Measurements from ENCODE around the gene CDS2. TPM values are rescaled to one million over a fixed set of nuclear protein-coding genes. Genes with fewer than 3 reads are reported as not detected.

Gene CDS2
- total and polyA plus RNA-seq, 9 donors = 15.6 to 20.9 (median 17.9) TPM

DNA sequence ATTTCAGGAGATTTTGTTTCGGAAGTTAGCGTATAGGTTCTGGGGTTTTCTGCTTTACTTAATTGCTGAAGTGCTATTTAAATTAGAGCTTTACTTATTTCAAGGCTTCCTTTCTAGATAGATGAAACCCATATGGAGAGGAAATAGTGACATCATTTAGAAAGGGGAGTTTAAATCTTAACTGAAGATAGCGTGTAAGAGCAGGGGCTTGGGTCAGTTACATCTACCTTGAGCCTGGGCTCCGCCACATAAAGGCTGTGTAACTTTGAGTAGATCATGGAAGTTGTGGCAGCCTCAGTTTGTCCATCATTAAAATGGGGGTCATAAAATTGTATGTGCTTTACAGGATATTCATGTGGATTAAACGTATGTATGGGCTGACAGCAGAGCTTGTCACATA, 4.7 kb downstream of the CDS2 start:
- no peaks in the 10 kb centered on the region for H3K27me3 ChIP-seq (ENCODE audit: control insufficient read depth, insufficient read depth, low read length)
- H3K4me3 ChIP-seq (ENCODE audit: low read length) = no peak overlapping the region
- H3K9me3 ChIP-seq (replicated peaks; ENCODE audit: control insufficient read depth, low read depth, low read length) = no peaks in the 10 kb centered on the region
- 73% methylated on average over 4 of the region's 5 CpGs for WGBS (ENCODE audit: insufficient coverage)
- peaks cover 21% of the 10 kb centered on the region for H3K4me1 ChIP-seq (ENCODE audit: control insufficient read depth, insufficient read depth, low read length)
- peak overlapping the region; percentile 4 for H3K27ac ChIP-seq (ENCODE audit: low read length)
- H3K36me3 ChIP-seq (ENCODE audit: control insufficient read depth, insufficient read depth, low read length) = peaks cover 7% of the 10 kb centered on the region
- DNase-seq = no peak

DNA sequence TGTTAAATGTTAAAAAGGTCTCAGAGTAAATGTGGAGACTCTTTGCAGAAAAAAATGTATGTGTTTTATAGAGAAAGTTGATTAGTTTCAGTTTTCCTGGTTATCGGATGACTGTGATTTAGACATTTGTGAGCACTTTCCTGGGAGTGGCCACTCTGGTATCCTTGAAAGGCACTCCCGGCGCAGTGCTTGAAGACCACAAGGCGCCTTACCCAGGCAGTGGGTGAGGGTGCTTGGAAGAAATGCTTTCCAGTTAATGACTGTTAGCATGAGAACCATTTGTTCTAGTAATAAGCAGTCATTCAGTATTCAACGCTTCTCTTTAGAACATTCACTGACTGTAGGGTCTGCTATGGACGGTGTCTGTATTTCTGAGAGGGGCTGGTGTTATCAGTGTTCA, 7.2 kb downstream of the CDS2 start:
- DNase-seq = no peak
- Histone ChIP-seq H3K27ac (ENCODE audit: low read length) (no peak overlapping the region), H3K9me3 (replicated peaks; ENCODE audit: control insufficient read depth, low read depth, low read length) (no peaks in the 10 kb centered on the region), H3K27me3 (ENCODE audit: control insufficient read depth, insufficient read depth, low read length) (no peaks in the 10 kb centered on the region), H3K4me1 (ENCODE audit: control insufficient read depth, insufficient read depth, low read length) (peaks cover 9% of the 10 kb centered on the region), H3K36me3 (ENCODE audit: control insufficient read depth, insufficient read depth, low read length) (peaks cover 2% of the 10 kb centered on the region), H3K4me3 (ENCODE audit: low read length) (no peak overlapping the region)
- no CpG with 5 or more reads among the region's 6 CpGs for WGBS (ENCODE audit: insufficient coverage)

DNA sequence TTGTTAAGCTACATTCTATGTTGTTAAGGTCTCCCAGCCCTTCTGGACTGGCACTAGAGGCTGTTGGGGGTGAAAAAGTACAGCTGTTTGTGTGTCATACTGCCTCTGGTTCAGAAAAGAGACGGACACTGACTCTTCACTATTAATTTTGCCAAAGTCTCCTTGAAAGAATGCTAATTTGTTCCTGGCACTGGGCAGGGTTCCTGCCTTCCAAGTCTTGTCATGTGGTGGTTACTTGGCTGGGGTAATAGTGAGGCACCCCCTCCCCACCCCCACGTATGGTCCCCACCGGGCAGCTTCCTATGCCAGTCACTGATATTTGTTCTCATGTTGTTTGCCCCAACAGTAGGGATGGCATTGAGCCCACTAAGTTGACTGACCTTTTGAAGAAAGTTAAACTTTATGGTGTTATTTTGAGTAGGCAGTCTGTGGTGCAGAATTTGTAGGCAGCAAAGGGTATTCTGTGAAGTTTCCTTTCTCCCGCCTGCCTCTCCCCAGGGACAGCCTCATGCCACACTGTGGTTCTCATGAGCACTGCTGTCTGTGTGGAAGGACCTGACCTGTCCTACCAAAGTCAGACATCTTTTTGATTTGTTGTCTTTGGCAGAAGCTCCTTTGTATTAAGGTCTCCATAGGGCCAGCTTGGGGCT, 8.7 kb downstream of the CDS2 start:
- Histone ChIP-seq H3K4me3 (ENCODE audit: low read length) (no peak overlapping the region), H3K9me3 (replicated peaks; ENCODE audit: control insufficient read depth, low read depth, low read length) (no peaks in the 10 kb centered on the region), H3K36me3 (ENCODE audit: control insufficient read depth, insufficient read depth, low read length) (peaks cover 2% of the 10 kb centered on the region), H3K4me1 (ENCODE audit: control insufficient read depth, insufficient read depth, low read length) (peaks cover 9% of the 10 kb centered on the region), H3K27ac (ENCODE audit: low read length) (no peak overlapping the region), H3K27me3 (ENCODE audit: control insufficient read depth, insufficient read depth, low read length) (no peaks in the 10 kb centered on the region)
- peak; percentile 30 for DNase-seq
- WGBS (ENCODE audit: insufficient coverage) = no CpG with 5 or more reads among the region's 4 CpGs

DNA sequence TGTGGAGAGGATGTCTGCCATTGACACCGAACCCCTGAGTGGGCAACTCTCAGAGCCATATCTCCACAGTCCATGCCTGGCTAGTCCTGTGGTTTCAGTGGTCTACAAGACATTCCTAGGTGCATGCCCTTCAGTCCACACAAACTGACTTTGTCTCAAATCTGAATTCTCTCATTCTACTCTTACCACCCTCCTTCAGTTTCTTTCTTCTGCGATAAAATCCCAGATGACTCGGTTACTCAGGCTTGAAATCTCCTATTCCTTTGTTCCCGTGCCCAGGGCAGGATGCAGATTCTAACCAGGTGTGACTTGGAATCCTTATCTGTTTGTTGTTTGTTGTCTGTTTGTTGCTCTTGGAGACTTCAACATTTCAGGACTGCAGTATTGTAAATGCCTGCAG, 9.3 kb downstream of the CDS2 start:
- 70% methylated on average over 2 of the region's 4 CpGs for WGBS (ENCODE audit: insufficient coverage)
- no peak overlapping the region for H3K27ac ChIP-seq (ENCODE audit: low read length)
- DNase-seq = no peak
- H3K27me3 ChIP-seq (ENCODE audit: control insufficient read depth, insufficient read depth, low read length) = no peaks in the 10 kb centered on the region
- no peaks in the 10 kb centered on the region for H3K9me3 ChIP-seq (replicated peaks; ENCODE audit: control insufficient read depth, low read depth, low read length)
- H3K4me1 ChIP-seq (ENCODE audit: control insufficient read depth, insufficient read depth, low read length) = peaks cover 9% of the 10 kb centered on the region
- no peak overlapping the region for H3K4me3 ChIP-seq (ENCODE audit: low read length)
- H3K36me3 ChIP-seq (ENCODE audit: control insufficient read depth, insufficient read depth, low read length) = peaks cover 2% of the 10 kb centered on the region

DNA sequence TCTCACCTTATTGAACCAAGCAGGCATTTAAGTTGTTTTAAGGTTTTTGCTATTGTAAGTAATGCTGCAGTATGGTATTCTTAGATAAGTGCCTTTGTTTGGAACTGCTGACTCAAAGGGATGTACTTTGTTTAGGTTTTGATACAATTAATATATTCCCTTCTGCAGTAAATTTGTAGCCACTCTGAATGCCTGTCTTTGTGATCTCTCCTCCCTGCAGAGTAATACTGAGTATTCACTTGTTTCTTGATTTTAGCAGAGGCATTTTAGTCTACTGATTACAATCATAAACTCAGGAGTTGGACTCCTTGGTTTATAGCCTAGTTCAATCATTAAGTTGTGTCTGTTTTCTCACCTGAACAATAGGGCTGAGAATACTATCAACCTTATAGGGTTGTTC, 13.4 kb downstream of the CDS2 start:
- H3K4me3 ChIP-seq (ENCODE audit: low read length) = no peak overlapping the region
- H3K9me3 ChIP-seq (replicated peaks; ENCODE audit: control insufficient read depth, low read depth, low read length) = no peaks in the 10 kb centered on the region
- no peak overlapping the region for H3K27ac ChIP-seq (ENCODE audit: low read length)
- H3K27me3 ChIP-seq (ENCODE audit: control insufficient read depth, insufficient read depth, low read length) = no peaks in the 10 kb centered on the region
- peaks cover 9% of the 10 kb centered on the region for H3K4me1 ChIP-seq (ENCODE audit: control insufficient read depth, insufficient read depth, low read length)
- DNase-seq = no peak
- no peaks in the 10 kb centered on the region for H3K36me3 ChIP-seq (ENCODE audit: control insufficient read depth, insufficient read depth, low read length)

DNA sequence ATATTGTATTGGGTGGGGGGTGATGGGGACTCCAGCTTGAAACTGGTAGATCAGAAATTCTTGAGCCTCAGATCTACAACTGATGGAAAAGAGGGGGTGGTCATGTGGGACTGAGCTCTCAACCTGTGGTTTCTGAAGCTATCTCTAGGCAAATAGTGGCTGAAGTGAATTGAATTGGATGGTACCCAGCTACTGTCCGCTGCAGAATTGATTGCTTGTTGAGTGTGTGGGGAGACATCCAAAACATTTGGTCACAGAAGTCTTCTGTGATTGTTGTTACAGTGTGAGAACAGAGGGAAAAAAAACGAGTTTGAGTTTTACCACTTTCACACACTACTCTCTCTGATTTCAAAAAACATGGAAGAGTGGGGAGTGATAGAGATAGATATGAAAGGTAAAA, 14.8 kb downstream of the CDS2 start:
- no peaks in the 10 kb centered on the region for H3K4me1 ChIP-seq (ENCODE audit: control insufficient read depth, insufficient read depth, low read length)
- H3K27me3 ChIP-seq (ENCODE audit: control insufficient read depth, insufficient read depth, low read length) = no peaks in the 10 kb centered on the region
- WGBS (ENCODE audit: insufficient coverage) = no CpG with 5 or more reads among the region's 2 CpGs
- no peaks in the 10 kb centered on the region for H3K36me3 ChIP-seq (ENCODE audit: control insufficient read depth, insufficient read depth, low read length)
- no peak overlapping the region for H3K27ac ChIP-seq (ENCODE audit: low read length)
- DNase-seq = no peak
- no peak overlapping the region for H3K4me3 ChIP-seq (ENCODE audit: low read length)
- H3K9me3 ChIP-seq (replicated peaks; ENCODE audit: control insufficient read depth, low read depth, low read length) = no peaks in the 10 kb centered on the region

DNA sequence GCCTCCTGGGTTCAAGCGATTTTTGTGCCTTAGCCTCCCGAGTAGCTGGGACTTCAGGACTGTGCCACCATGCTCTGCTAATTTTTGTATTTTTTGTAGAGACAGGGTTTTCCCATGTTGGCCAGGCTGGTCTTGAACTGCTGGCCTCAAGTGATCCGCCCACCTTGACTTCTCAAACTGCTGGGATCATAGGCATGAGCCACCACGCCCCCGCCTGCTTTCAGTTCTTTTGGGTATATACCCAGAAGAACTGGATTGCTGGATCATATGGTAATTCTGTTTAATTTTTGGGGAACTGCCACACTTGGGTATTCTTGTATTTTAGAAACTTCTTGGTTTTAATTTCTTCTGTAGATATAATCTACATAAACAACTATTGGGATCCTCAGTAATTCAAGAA, 17.0 kb downstream of the CDS2 start:
- no peaks in the 10 kb centered on the region for H3K27me3 ChIP-seq (ENCODE audit: control insufficient read depth, insufficient read depth, low read length)
- no peaks in the 10 kb centered on the region for H3K36me3 ChIP-seq (ENCODE audit: control insufficient read depth, insufficient read depth, low read length)
- 100% methylated on average over 1 of the region's 5 CpGs for WGBS (ENCODE audit: insufficient coverage)
- no peaks in the 10 kb centered on the region for H3K9me3 ChIP-seq (replicated peaks; ENCODE audit: control insufficient read depth, low read depth, low read length)
- H3K27ac ChIP-seq (ENCODE audit: low read length) = no peak overlapping the region
- H3K4me3 ChIP-seq (ENCODE audit: low read length) = no peak overlapping the region
- H3K4me1 ChIP-seq (ENCODE audit: control insufficient read depth, insufficient read depth, low read length) = peaks cover 7% of the 10 kb centered on the region
- DNase-seq = no peak

DNA sequence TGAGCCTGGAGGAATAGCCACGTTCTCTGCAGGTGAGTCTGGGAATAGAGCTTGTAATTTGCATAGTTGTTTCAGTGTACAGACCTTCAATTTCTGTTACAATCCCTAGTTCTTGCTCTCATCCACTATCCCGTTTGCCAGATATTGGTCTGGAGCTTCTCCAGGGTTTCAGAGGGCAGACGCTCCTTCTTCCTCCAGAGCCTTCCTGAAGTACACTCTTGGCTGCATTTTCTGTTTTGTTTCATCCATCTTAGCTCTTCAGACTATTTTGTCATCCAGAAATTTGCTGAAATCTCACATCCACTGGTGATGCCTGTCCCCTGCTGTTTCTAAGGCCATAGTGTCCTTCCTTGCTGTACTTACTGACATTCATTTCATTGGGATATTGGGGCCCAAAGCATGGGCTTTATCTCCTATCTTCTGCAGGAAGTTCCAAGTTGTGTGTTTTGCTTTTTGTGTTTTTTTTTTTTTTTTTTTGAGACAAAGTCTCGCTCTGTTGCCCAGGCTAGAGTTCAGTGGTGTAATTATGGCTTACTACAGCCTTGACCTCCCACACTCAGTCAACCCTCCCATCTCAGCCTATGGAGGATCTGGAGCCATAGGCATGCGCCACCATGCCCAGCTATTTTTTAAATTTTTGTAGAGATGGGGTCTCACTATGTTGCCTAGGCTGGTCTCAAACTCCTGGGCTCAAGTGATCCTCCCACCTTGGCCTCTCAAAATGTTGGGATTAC, 18.7 kb downstream of the CDS2 start:
- H3K4me1 ChIP-seq (ENCODE audit: control insufficient read depth, insufficient read depth, low read length) = peaks cover 12% of the 10 kb centered on the region
- no peak for DNase-seq
- no peaks in the 10 kb centered on the region for H3K9me3 ChIP-seq (replicated peaks; ENCODE audit: control insufficient read depth, low read depth, low read length)
- H3K4me3 ChIP-seq (ENCODE audit: low read length) = no peak overlapping the region
- H3K27me3 ChIP-seq (ENCODE audit: control insufficient read depth, insufficient read depth, low read length) = no peaks in the 10 kb centered on the region
- H3K36me3 ChIP-seq (ENCODE audit: control insufficient read depth, insufficient read depth, low read length) = no peaks in the 10 kb centered on the region
- WGBS (ENCODE audit: insufficient coverage) = 31% methylated on average over 2 of the region's 5 CpGs
- no peak overlapping the region for H3K27ac ChIP-seq (ENCODE audit: low read length)

DNA sequence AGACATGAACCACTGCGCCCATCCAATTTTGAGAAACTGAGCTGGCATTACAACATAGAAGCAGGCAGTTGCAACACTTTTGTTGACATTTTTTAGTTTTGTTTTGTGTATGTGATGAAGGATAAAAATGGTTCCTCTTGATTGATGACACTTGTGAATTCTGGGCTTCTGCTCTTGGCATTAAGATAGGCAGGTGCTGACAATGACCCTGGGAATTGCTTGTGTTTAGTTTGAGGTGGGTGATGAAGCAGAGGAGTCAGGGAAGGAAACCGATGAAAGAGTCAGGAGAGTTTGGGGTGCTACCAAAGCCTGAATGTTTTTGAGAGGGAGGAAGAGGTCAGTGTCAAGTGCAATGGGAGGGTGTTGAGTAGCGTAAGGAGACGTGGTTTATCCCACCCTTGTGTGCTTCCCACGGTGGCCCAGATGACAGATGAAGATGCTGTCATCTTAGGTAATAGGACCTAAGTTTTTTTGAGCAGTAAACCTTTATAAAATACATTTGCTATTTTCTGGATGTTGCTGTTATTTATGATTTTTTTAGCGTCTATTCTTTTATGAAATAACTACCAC, 19.4 kb downstream of the CDS2 start:
- no peak overlapping the region for H3K4me3 ChIP-seq (ENCODE audit: low read length)
- DNase-seq = no peak
- peaks cover 14% of the 10 kb centered on the region for H3K4me1 ChIP-seq (ENCODE audit: control insufficient read depth, insufficient read depth, low read length)
- WGBS (ENCODE audit: insufficient coverage) = 97% methylated on average over 2 of the region's 6 CpGs
- no peaks in the 10 kb centered on the region for H3K36me3 ChIP-seq (ENCODE audit: control insufficient read depth, insufficient read depth, low read length)
- no peaks in the 10 kb centered on the region for H3K27me3 ChIP-seq (ENCODE audit: control insufficient read depth, insufficient read depth, low read length)
- H3K27ac ChIP-seq (ENCODE audit: low read length) = no peak overlapping the region
- H3K9me3 ChIP-seq (replicated peaks; ENCODE audit: control insufficient read depth, low read depth, low read length) = no peaks in the 10 kb centered on the region

DNA sequence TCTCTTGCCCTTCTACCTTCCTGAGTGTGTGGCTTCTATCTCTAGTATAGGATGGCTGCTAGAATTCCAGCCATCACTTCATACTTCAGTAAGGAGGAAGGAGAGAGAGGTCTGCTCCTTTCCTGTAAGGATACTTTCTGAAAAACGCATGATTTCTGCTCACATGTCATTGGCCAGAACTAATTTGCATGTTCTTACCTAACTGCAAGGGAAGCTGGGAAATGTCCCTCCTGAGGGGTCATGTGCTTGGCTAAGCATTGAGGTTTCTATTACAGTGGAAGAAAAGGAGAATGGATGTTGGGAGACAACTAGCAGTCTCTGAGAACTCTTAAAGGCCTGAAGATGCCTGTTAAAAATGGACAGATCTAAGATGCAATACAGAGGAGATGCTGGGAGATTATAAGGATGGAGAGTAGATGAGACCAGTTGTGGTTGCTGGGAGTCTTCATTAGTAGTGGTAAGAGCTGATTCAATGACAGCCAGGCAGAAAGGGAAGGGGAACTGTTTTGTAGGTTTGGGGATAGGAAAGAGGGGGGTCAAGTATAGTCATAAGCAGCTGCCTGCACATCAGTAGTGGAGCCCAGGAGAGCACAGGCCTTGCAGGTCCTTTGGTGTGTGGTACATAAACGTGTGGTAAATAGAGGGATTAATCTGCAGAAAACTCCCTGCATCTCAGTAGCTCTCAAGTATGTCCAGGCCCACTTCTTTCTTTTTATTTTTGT, 20.2 kb downstream of the CDS2 start:
- no peaks in the 10 kb centered on the region for H3K9me3 ChIP-seq (replicated peaks; ENCODE audit: control insufficient read depth, low read depth, low read length)
- no peak for DNase-seq
- H3K27me3 ChIP-seq (ENCODE audit: control insufficient read depth, insufficient read depth, low read length) = no peaks in the 10 kb centered on the region
- no peak overlapping the region for H3K4me3 ChIP-seq (ENCODE audit: low read length)
- H3K36me3 ChIP-seq (ENCODE audit: control insufficient read depth, insufficient read depth, low read length) = no peaks in the 10 kb centered on the region
- H3K4me1 ChIP-seq (ENCODE audit: control insufficient read depth, insufficient read depth, low read length) = peaks cover 14% of the 10 kb centered on the region
- WGBS (ENCODE audit: insufficient coverage) = no CpG with 5 or more reads among the region's 2 CpGs
- H3K27ac ChIP-seq (ENCODE audit: low read length) = no peak overlapping the region

Data from muscle of leg (tissue), 11 donors.